ENCODE results near the gene MST1R. TPM values are rescaled to one million over a fixed set of nuclear protein-coding genes. Genes with fewer than 3 reads are reported as not detected.

MST1R gene
- total and polyA plus RNA-seq, 9 of the 15 experiments (the other 6 are each of a cell fraction or from before 2014, with no cell fraction given): 1.3 to 10.0 (median 3.8) TPM

GRCh38 chr3:49930168-49930690 lies 26.6 kb upstream of the MST1R start (continued):
- peak in 1 of 2 experiments; percentile 59; a peak in 3 of 4 replicates for TF ChIP-seq NRF1 (conservative IDR thresholded peaks at IDR 0.05 in 1 of 2, IDR thresholded peaks at IDR 0.05 in 1 of 2)
- no peak for TF ChIP-seq ZSCAN29 (IDR thresholded peaks at IDR 0.05)
- TF ChIP-seq ARID1B (IDR thresholded peaks at IDR 0.05): no peak
- TF ChIP-seq ZNF668 (CRISPR knock-in tag; IDR thresholded peaks at IDR 0.05): no peak
- TF ChIP-seq THAP12 (CRISPR knock-in tag; IDR thresholded peaks at IDR 0.05): no peak
- TF ChIP-seq CEBPB (tag; IDR thresholded peaks at IDR 0.05): 0 out of 2 replicates have a peak, but pooled peaks have one; percentile 5
- no peak for TF ChIP-seq TBP (optimal IDR thresholded peaks at IDR 0.05; ENCODE audit: low read depth, low read length)
- no peak for TF ChIP-seq CREM (IDR thresholded peaks at IDR 0.05; ENCODE audit: low read depth)
- no peak for TF ChIP-seq CREB3 (tag; conservative IDR thresholded peaks at IDR 0.05; ENCODE audit: low read depth)
- no peak for TF ChIP-seq ZNF766 (CRISPR knock-in tag; conservative IDR thresholded peaks at IDR 0.05)
